ENCODE measurements around the gene CDC25A.

Gene CDC25A

GRCh38 chr3:48142316-48142870 is 45.8 kb downstream of the CDC25A start:
- H3K27ac ChIP-seq = peak overlapping the region; percentile 83
- TF ChIP-seq EZH2 (IDR thresholded peaks at IDR 0.05) = no peak
- no peak for TF ChIP-seq POLR2AphosphoS5 (IDR thresholded peaks at IDR 0.05; ENCODE audit: borderline replicate concordance, low read depth, low read length)
- no peak for TF ChIP-seq FOXP2 (optimal IDR thresholded peaks at IDR 0.05; ENCODE audit: control extremely low read depth, extremely low read length, insufficient read depth)
- no peaks in the 10 kb centered on the region for H3K9me3 ChIP-seq (ENCODE audit: low read depth, low read length)
- no peaks in the 10 kb centered on the region for H3K36me3 ChIP-seq (ENCODE audit: insufficient read depth, low read length)
- no peak for DNase-seq (ENCODE audit: low read depth, low spot score)
- H3K4me3 ChIP-seq = no peak overlapping the region
- peak overlapping the region; percentile 5 for H3K9ac ChIP-seq (ENCODE audit: insufficient read length)

- no peak overlapping the region for H3K9ac ChIP-seq (ENCODE audit: insufficient read length)
- H3K36me3 ChIP-seq (ENCODE audit: insufficient read depth, low read length) = no peaks in the 10 kb centered on the region
- no peak for TF ChIP-seq FOXP2 (optimal IDR thresholded peaks at IDR 0.05; ENCODE audit: control extremely low read depth, extremely low read length, insufficient read depth)
- no peak for TF ChIP-seq POLR2AphosphoS5 (IDR thresholded peaks at IDR 0.05; ENCODE audit: borderline replicate concordance, low read depth, low read length)
- no peak for TF ChIP-seq EZH2 (IDR thresholded peaks at IDR 0.05)
- no peak overlapping the region for H3K4me3 ChIP-seq
- H3K9me3 ChIP-seq (ENCODE audit: low read depth, low read length) = no peaks in the 10 kb centered on the region
- H3K27ac ChIP-seq = peak overlapping the region; percentile 60
- DNase-seq (ENCODE audit: low read depth, low spot score) = peak; percentile 64
Measured at GRCh38 chr3:48141604-48142137, 46.5 kb downstream of the CDC25A start.

GRCh38 chr3:48140936-48141603 is 47.1 kb downstream of the CDC25A start:
- Histone ChIP-seq H3K9me3 (ENCODE audit: low read depth, low read length) (no peaks in the 10 kb centered on the region), H3K27ac (peak overlapping the region; percentile 60), H3K36me3 (ENCODE audit: insufficient read depth, low read length) (no peaks in the 10 kb centered on the region), H3K9ac (ENCODE audit: insufficient read length) (no peak overlapping the region), H3K4me3 (no peak overlapping the region)
- TF ChIP-seq FOXP2 (optimal IDR thresholded peaks at IDR 0.05; ENCODE audit: control extremely low read depth, extremely low read length, insufficient read depth) (no peak), POLR2AphosphoS5 (IDR thresholded peaks at IDR 0.05; ENCODE audit: borderline replicate concordance, low read depth, low read length) (no peak), EZH2 (IDR thresholded peaks at IDR 0.05) (no peak)
- DNase-seq (ENCODE audit: low read depth, low spot score) = no peak

- no peaks in the 10 kb centered on the region for H3K36me3 ChIP-seq (ENCODE audit: insufficient read depth, low read length)
- no peak overlapping the region for H3K4me3 ChIP-seq
- no peaks in the 10 kb centered on the region for H3K9me3 ChIP-seq (ENCODE audit: low read depth, low read length)
- DNase-seq (ENCODE audit: low read depth, low spot score) = no peak
- TF ChIP-seq EZH2 (IDR thresholded peaks at IDR 0.05) (no peak), FOXP2 (optimal IDR thresholded peaks at IDR 0.05; ENCODE audit: control extremely low read depth, extremely low read length, insufficient read depth) (no peak), POLR2AphosphoS5 (IDR thresholded peaks at IDR 0.05; ENCODE audit: borderline replicate concordance, low read depth, low read length) (no peak)
- H3K27ac ChIP-seq = peak overlapping the region; percentile 31
- H3K9ac ChIP-seq (ENCODE audit: insufficient read length) = no peak overlapping the region
Measured at GRCh38 chr3:48140336-48140757, 47.9 kb downstream of the CDC25A start.

- Histone ChIP-seq H3K36me3 (ENCODE audit: insufficient read depth, low read length) (no peaks in the 10 kb centered on the region), H3K9me3 (ENCODE audit: low read depth, low read length) (no peaks in the 10 kb centered on the region), H3K9ac (ENCODE audit: insufficient read length) (no peak overlapping the region), H3K4me3 (no peak overlapping the region), H3K27ac (no peak overlapping the region)
- DNase-seq (ENCODE audit: low read depth, low spot score) = no peak
- TF ChIP-seq EZH2 (IDR thresholded peaks at IDR 0.05) = no peak
Measured at GRCh38 chr3:48137425-48137999, 50.7 kb downstream of the CDC25A start.

- Histone ChIP-seq H3K27ac (no peak overlapping the region), H3K4me3 (no peak overlapping the region), H3K9me3 (ENCODE audit: low read depth, low read length) (no peaks in the 10 kb centered on the region), H3K36me3 (ENCODE audit: insufficient read depth, low read length) (no peaks in the 10 kb centered on the region), H3K9ac (ENCODE audit: insufficient read length) (no peak overlapping the region)
- no peak for DNase-seq (ENCODE audit: low read depth, low spot score)
- TF ChIP-seq FOXP2 (optimal IDR thresholded peaks at IDR 0.05; ENCODE audit: control extremely low read depth, extremely low read length, insufficient read depth) = no peak
- TF ChIP-seq EZH2 (IDR thresholded peaks at IDR 0.05) = no peak
- no peak for TF ChIP-seq POLR2AphosphoS5 (IDR thresholded peaks at IDR 0.05; ENCODE audit: borderline replicate concordance, low read depth, low read length)
Measured at GRCh38 chr3:48135552-48136495, 52.4 kb downstream of the CDC25A start.

GRCh38 chr3:48130321-48130904 is 57.8 kb downstream of the CDC25A start:
- no peaks in the 10 kb centered on the region for H3K36me3 ChIP-seq (ENCODE audit: insufficient read depth, low read length)
- TF ChIP-seq FOXP2 (optimal IDR thresholded peaks at IDR 0.05; ENCODE audit: control extremely low read depth, extremely low read length, insufficient read depth) = no peak
- no peak for TF ChIP-seq EZH2 (IDR thresholded peaks at IDR 0.05)
- TF ChIP-seq POLR2AphosphoS5 (IDR thresholded peaks at IDR 0.05; ENCODE audit: borderline replicate concordance, low read depth, low read length) = no peak
- H3K4me3 ChIP-seq = no peak overlapping the region
- H3K9ac ChIP-seq (ENCODE audit: insufficient read length) = no peak overlapping the region
- H3K9me3 ChIP-seq (ENCODE audit: low read depth, low read length) = no peaks in the 10 kb centered on the region
- peak overlapping the region; percentile 31; the same call in 1 of the 2 replicates for H3K27ac ChIP-seq
- no peak for DNase-seq (ENCODE audit: low read depth, low spot score)
